Hepatocyte (in vitro differentiated cells): ENCODE data around the gene AFF2.

Source experiments
- CTCF ChIP-seq: fragments of 200-600 bp; sonication (generic); IDR thresholded peaks from 2 replicates; pipeline ENCODE4 v1.5.1; 2016; ENCODE audit warnings: antibody characterized with exemption, mild to moderate bottlenecking; ENCODE audit not compliant: poor library complexity
- EZH2 ChIP-seq: fragments of 200-600 bp; sonication (generic); IDR thresholded peaks from 2 replicates; pipeline ENCODE4 v1.6.1; 2016; ENCODE audit warnings: antibody characterized with exemption, mild to moderate bottlenecking, borderline replicate concordance

DNA sequence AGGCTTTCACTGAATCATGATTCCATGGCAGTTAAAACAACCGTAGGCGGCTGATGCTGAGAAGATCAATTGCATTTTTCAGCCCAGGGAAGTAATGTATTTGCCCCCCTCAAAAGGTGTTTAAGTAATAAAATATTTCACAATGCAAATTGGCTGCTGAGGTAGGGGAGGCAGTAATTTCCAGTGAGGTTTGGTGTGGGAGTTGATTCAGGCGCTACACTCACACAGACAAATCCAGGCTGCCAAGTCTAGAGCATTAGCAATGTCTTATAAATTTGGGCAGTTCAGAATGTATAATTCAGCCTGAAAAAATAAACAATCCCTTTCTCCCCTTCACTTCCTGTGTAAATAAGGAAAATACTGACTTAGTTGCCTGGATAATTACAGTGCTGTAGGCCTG, 543.0 kb downstream of the AFF2 start:
- TF ChIP-seq CTCF, result no peak
- no peak for TF ChIP-seq EZH2
